ENCODE measurements around the gene IKZF3.

DNA sequence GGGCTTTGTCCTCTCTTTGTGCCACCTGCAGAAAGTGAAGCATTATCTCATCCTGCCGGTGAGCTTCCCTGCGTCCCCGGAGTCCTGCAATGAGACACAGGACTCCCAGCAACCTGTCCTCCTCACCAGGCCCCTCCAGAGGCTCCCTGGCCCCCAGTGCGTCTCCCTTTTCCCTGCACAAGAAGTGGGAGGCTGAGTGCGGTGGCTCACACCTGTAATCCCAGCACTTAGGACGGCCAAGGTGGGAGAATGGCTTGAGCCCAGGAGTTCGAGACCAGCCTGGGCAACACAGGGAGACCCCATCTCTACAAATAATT, 118.0 kb downstream of the IKZF3 start:
- TF ChIP-seq, protein P1, sequence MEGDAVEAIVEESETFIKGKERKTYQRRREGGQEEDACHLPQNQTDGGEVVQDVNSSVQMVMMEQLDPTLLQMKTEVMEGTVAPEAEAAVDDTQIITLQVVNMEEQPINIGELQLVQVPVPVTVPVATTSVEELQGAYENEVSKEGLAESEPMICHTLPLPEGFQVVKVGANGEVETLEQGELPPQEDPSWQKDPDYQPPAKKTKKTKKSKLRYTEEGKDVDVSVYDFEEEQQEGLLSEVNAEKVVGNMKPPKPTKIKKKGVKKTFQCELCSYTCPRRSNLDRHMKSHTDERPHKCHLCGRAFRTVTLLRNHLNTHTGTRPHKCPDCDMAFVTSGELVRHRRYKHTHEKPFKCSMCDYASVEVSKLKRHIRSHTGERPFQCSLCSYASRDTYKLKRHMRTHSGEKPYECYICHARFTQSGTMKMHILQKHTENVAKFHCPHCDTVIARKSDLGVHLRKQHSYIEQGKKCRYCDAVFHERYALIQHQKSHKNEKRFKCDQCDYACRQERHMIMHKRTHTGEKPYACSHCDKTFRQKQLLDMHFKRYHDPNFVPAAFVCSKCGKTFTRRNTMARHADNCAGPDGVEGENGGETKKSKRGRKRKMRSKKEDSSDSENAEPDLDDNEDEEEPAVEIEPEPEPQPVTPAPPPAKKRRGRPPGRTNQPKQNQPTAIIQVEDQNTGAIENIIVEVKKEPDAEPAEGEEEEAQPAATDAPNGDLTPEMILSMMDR (conservative IDR thresholded peaks at IDR 0.05; ENCODE audit: low read depth, low read length) = no peak
- TF ChIP-seq EZH2phosphoT487 (IDR thresholded peaks at IDR 0.05; ENCODE audit: borderline replicate concordance, low read length) = no peak
